MM.1S (cell line): ENCODE data around the gene LAMP5.

Experiments
- DNase-seq: peaks from one replicate; pipeline ENCODE4 v3.0.0-alpha.2; 2015
- H2AFZ ChIP-seq: fragments of 300-600 bp; sonication (generic); 2 replicates; pipeline ENCODE4 v1.6.0; 2016; ENCODE audit warnings: antibody characterized with exemption, low read length
- H3F3A ChIP-seq: fragments of 300-600 bp; sonication (generic); 2 replicates; pipeline ENCODE4 v1.6.1; 2016; ENCODE audit warnings: mild to moderate bottlenecking, antibody characterized with exemption, low read length, moderate library complexity, mixed read lengths; ENCODE audit not compliant: insufficient read depth
- H3K27ac ChIP-seq: fragments of 300-600 bp; sonication (generic); 2 replicates; pipeline ENCODE4 v1.5.1; 2016; ENCODE audit warnings: mild to moderate bottlenecking, low read length
- H3K27me3 ChIP-seq: fragments of 300-600 bp; sonication (generic); replicated peaks from 2 replicates; pipeline ENCODE4 v1.6.0; 2016; ENCODE audit warnings: low read length; ENCODE audit not compliant: insufficient read depth
- H3K36me3 ChIP-seq: fragments of 300-600 bp; sonication (generic); replicated peaks from 2 replicates; pipeline ENCODE4 v1.6.1; 2016; ENCODE audit warnings: mild to moderate bottlenecking, low read length, mixed read lengths; ENCODE audit not compliant: insufficient read depth
- H3K4me1 ChIP-seq: fragments of 300-600 bp; sonication (generic); 2 replicates; pipeline ENCODE4 v1.6.1; 2016; ENCODE audit warnings: low read length, mixed read lengths
- H3K4me2 ChIP-seq: fragments of 300-600 bp; sonication (generic); 2 replicates; pipeline ENCODE4 v1.6.0; 2016; ENCODE audit warnings: low read depth, low read length
- H3K4me3 ChIP-seq: fragments of 300-600 bp; sonication (generic); 2 replicates; pipeline ENCODE4 v1.5.1; 2016; ENCODE audit warnings: low read length, mixed read lengths
- H3K79me2 ChIP-seq: fragments of 300-600 bp; sonication (generic); 2 replicates; pipeline ENCODE4 v1.6.1; 2016; ENCODE audit warnings: mixed run types, low read length, mixed read lengths
- H3K9ac ChIP-seq: fragments of 300-600 bp; sonication (generic); 2 replicates; pipeline ENCODE4 v1.6.1; 2016; ENCODE audit warnings: low read length, mixed read lengths
- H3K9me2 ChIP-seq: fragments of 300-600 bp; sonication (generic); replicated peaks from 2 replicates; pipeline ENCODE4 v1.6.1; 2016; ENCODE audit warnings: mild to moderate bottlenecking, low read length, mixed read lengths; ENCODE audit not compliant: insufficient read depth
- H3K9me3 ChIP-seq: fragments of 300-600 bp; sonication (generic); replicated peaks from 2 replicates; pipeline ENCODE4 v1.6.1; 2016; ENCODE audit warnings: mild to moderate bottlenecking, low read length, mixed read lengths; ENCODE audit not compliant: insufficient read depth
- H4K20me1 ChIP-seq: fragments of 300-600 bp; sonication (generic); 2 replicates; pipeline ENCODE4 v1.6.1; 2016; ENCODE audit warnings: mild to moderate bottlenecking, low read length, moderate library complexity, mixed read lengths; ENCODE audit not compliant: insufficient read depth
- CTCF ChIP-seq: fragments of 300-600 bp; sonication (generic); IDR thresholded peaks from 2 replicates; pipeline ENCODE4 v1.5.1; 2016; ENCODE audit warnings: antibody characterized with exemption, low read length, mixed read lengths
- EZH2 ChIP-seq: fragments of 300-600 bp; sonication (generic); optimal IDR thresholded peaks from 2 replicates; pipeline ENCODE3; 2017; ENCODE audit warnings: low read depth, mild to moderate bottlenecking, antibody characterized with exemption, low read length, mixed read lengths
- EZH2phosphoT487 ChIP-seq: fragments of 300-600 bp; sonication (generic); IDR thresholded peaks from 2 replicates; pipeline ENCODE4 v1.6.1; 2018; ENCODE audit warnings: antibody characterized with exemption, low read length

LAMP5 gene

GRCh38 chr20:9535449-9535848 lies 21.1 kb downstream of the LAMP5 start:
- H3K4me1 ChIP-seq, result no peaks in the 10 kb centered on the region
- no peak overlapping the region for H3K27ac ChIP-seq
- no peak for DNase-seq
- no peaks in the 10 kb centered on the region for H4K20me1 ChIP-seq
- H3K4me2 ChIP-seq, result no peak overlapping the region
- no peaks in the 10 kb centered on the region for H3K79me2 ChIP-seq
- H3F3A ChIP-seq, result peaks cover 18% of the 10 kb centered on the region
- H2AFZ ChIP-seq, result no peak overlapping the region
- H3K9me3 ChIP-seq, result no peaks in the 10 kb centered on the region
- no peaks in the 10 kb centered on the region for H3K27me3 ChIP-seq
- no peak for TF ChIP-seq EZH2
- no peak for TF ChIP-seq EZH2phosphoT487
- H3K9ac ChIP-seq, result no peak overlapping the region
- H3K4me3 ChIP-seq, result no peak overlapping the region
- H3K36me3 ChIP-seq, result peaks cover 1% of the 10 kb centered on the region; the same call in 1 of the 2 replicates
- H3K9me2 ChIP-seq, result no peaks in the 10 kb centered on the region

- no peaks in the 10 kb centered on the region for H3K9me3 ChIP-seq
- H3K9me2 ChIP-seq, result no peaks in the 10 kb centered on the region
- H3K4me3 ChIP-seq, result no peak overlapping the region
- no peak for TF ChIP-seq EZH2phosphoT487
- TF ChIP-seq CTCF, result no peak
- no peak for TF ChIP-seq EZH2
- H3K4me1 ChIP-seq, result no peaks in the 10 kb centered on the region
- H4K20me1 ChIP-seq, result no peaks in the 10 kb centered on the region
- no peak overlapping the region for H3K27ac ChIP-seq
- no peaks in the 10 kb centered on the region for H3F3A ChIP-seq
- no peaks in the 10 kb centered on the region for H3K36me3 ChIP-seq
- no peaks in the 10 kb centered on the region for H3K79me2 ChIP-seq
- no peak for DNase-seq
- no peaks in the 10 kb centered on the region for H3K27me3 ChIP-seq
- no peak overlapping the region for H2AFZ ChIP-seq
- no peak overlapping the region for H3K4me2 ChIP-seq
- H3K9ac ChIP-seq, result no peak overlapping the region
These were observed 28.8 kb downstream of the LAMP5 start for GRCh38 chr20:9543214-9543613.

GRCh38 chr20:9550283-9550682 lies 35.9 kb downstream of the LAMP5 start:
- Histone ChIP-seq H3F3A (no peaks in the 10 kb centered on the region), H3K4me3 (no peak overlapping the region), H3K9ac (no peak overlapping the region), H3K79me2 (no peaks in the 10 kb centered on the region), H2AFZ (no peak overlapping the region), H3K4me2 (no peak overlapping the region), H3K27me3 (no peaks in the 10 kb centered on the region), H3K36me3 (no peaks in the 10 kb centered on the region), H3K27ac (no peak overlapping the region), H4K20me1 (no peaks in the 10 kb centered on the region), H3K9me2 (no peaks in the 10 kb centered on the region), H3K4me1 (no peaks in the 10 kb centered on the region), H3K9me3 (no peaks in the 10 kb centered on the region)
- TF ChIP-seq CTCF (no peak), EZH2 (no peak), EZH2phosphoT487 (no peak)
- no peak for DNase-seq

- no peaks in the 10 kb centered on the region for H4K20me1 ChIP-seq
- no peaks in the 10 kb centered on the region for H3K4me1 ChIP-seq
- no peak overlapping the region for H3K4me2 ChIP-seq
- no peaks in the 10 kb centered on the region for H3K79me2 ChIP-seq
- no peaks in the 10 kb centered on the region for H3K9me2 ChIP-seq
- H3F3A ChIP-seq, result no peaks in the 10 kb centered on the region
- H2AFZ ChIP-seq, result no peak overlapping the region
- H3K9ac ChIP-seq, result no peak overlapping the region
- no peak overlapping the region for H3K27ac ChIP-seq
- no peaks in the 10 kb centered on the region for H3K9me3 ChIP-seq
- no peak overlapping the region for H3K4me3 ChIP-seq
- no peak for TF ChIP-seq EZH2phosphoT487
- TF ChIP-seq EZH2, result no peak
- TF ChIP-seq CTCF, result no peak
- no peaks in the 10 kb centered on the region for H3K36me3 ChIP-seq
- no peak for DNase-seq
- H3K27me3 ChIP-seq, result no peaks in the 10 kb centered on the region
These were observed 36.5 kb downstream of the LAMP5 start for GRCh38 chr20:9550871-9551270.
